CD1c-positive myeloid dendritic cell (primary cell): ENCODE results near the gene FAM120B.

ENCODE experiments used
- DNase-seq: peaks from one replicate; pipeline ENCODE4 v3.0.0-alpha.2; 2016; ENCODE audit errors: extremely low spot score

Gene FAM120B

DNA sequence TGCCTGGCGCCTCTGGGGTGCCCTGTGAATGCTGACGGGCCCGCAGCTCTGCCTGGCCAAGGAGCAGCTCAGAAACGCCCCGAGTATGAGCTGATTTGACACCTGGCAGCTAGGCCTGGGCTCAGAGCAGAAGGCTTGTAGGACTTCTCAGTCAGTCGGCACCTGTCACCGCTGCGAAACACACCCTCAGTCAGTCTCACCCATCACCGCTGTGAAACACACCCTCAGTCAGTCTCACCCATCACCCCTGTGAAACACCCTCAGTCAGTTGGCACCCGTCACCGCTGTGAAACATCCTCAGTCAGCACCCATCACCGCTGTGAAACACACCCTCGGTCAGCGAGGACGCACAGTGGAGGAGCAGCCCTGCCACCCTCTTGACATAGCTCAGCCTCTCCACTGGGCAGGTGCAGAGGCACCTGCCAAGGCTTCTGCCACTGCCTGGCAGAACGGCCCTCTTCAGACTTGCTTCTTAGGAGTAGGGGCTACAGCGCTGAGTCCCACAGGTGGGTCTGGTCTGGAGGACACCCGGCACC lies 137.6 kb downstream of the FAM120B start:
- no peak for DNase-seq

DNA sequence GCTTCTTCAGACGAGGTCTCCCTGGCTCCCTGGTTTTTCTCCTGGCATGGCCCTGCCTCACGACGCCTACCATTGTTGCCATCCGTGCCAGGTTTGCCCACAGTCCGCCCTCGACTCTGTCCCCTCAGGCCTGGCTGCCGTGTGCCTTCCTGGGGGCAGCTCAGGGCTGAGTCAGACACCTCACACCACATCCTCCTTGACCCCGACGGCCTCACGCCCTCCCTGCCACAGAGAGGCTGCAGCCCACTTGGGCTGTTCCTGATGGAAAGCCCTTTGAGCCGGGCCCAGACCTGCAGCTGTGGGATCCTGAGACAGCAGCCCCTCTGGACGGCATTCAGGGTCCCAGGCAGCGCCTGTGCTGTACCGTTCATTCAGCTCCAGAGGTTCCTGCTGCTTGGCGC lies 138.3 kb downstream of the FAM120B start:
- no peak for DNase-seq

DNA sequence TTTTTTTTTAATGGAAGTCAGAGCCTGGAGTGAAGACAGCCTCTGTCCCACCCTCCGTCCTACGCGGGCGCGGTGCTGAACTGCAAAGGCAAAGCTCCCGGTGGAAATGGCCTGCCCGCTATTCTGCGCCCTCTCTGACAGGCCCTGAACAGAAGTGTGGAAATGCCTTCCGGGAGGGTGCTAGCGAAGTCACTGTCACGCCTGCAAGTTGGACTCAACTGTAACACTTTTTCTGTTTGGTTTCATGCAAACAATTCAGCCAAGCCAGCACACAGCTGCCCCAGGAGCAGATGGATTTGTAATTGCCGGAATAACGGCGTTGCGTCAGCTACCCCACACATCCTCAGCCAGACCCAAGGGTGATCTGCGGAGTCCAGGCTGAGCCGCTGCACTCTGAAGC lies 138.9 kb downstream of the FAM120B start:
- no peak for DNase-seq

DNA sequence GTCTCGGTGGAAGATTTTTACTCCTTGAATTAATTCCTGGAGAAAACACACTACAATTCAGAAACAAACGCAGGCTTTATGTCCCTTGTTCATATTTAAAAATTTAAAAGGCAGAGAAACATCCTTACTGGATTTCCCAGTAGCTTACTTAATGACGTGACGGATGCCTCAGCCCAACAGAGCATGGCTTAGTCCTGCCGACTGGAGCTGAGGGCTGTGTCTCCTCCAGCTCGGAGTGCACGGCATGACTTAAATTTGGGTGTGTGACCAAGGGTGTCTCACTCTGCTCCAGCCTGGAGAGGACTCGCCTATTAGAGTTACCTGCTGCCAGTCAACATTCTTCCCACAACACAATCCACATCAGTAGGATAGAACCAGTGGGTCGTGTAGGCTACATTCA lies 139.4 kb downstream of the FAM120B start:
- no peak for DNase-seq

DNA sequence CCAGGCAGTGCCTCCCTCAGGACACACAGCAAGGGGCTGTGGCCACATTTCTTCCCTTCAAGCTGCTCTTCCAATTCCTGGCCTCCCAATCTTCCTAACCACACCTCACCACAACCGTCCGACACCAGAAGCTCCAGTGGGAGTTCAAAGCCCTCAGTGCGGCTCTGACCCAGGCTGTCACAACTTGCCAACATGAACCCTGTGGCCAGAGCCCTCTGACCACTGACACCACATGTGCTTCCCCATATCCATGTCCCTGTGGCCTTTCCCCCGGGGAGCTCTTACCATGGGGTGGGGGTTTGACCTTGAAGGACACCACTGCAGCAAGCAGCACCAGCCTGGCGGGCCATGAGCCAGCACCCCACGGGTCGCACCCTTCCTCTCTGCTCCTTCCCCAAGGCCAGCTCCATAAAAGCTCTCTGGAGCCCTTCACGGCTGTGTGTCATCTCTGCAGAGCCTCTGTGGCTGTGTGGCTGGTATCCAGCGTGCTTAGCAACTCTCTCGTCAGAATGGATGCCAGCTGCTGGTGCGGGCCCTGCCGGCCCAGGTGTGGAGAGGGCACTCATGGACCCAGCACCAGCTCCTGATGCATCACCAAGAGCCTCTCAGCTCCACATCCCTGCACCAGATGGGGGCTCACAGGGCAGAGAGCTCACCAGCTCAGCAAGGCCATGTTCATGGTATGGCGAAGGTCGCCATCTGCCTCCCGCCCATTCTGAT lies 140.4 kb downstream of the FAM120B start:
- DNase-seq = no peak

DNA sequence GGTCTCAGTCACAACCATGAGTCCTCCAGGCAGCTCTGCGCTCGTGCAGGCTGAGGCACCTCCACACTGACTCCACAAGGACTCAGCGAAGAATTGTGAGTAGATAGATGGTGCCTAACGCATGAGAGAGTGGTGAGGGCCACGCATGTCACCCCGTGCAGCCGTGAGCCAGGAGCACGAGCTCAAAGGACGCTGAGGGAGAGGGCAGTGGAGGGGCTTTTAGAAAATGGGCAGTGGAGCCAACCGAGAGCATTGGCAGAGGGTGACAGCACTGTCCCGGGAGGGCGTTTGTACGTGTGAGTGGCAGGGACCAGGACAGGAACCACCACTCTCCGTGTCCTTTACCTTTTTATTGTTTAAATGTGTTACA lies 141.0 kb downstream of the FAM120B start:
- no peak for DNase-seq

DNA sequence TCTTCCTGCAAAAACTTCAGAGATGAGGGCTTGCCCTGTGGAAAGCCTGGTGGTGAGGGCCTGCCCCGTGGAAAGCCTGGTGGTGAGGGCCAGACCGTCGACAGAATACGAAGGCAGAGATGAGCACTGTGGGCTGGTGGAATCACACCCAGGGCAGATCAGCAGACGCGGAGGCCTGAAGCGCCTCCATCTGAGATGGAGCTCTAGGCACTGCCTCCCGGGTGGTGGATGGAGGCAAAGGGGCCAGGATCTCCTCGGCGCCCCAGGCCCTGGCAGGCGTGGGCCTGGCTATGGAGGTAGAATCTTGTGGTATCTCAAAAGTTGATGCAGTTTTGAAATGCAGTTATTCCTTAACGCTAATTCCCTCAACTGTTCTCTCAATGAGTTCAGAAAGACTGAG lies 141.8 kb downstream of the FAM120B start:
- no peak for DNase-seq

DNA sequence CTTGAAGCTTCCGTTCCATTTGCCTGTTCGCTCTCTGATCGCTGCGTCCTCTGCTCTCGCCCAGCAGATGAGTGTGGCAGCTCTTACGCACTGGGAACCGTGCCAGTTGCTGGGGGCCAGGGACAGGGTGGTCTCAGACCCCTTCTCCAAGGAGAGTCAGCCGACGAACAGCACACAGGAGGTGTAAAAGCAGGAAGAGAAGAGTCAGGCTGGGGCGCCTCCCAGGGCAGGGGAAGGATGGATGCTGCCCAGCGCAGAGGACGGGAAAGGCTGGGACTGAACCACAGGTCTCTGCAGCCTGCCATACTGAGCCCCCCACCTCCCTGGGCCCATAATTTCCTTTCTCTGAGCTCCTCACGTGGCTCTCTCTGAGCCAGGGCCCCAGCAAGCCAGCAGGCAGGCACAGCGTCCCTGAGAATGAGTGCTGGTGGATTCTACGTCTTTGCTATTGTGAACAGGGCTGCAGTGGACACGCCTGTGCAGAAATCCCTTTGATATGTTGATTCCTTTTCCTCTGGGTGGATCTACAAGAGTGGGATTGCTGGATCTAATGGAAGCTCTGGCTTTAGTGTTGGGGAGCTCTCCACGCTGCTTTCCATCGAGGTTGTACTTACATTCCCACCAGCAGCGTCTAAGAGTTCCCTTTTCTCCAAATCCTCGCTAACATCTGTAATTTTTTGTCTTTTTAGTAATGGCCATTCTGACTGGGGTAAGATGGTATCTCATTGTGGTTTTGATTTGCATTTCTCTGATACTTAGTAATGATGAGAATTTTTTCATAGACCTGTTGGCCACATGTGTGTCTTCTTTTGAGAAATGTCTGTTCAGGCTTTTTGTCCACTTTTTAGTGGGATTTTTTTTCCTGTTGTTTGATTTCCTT lies 142.4 kb downstream of the FAM120B start:
- no peak for DNase-seq

DNA sequence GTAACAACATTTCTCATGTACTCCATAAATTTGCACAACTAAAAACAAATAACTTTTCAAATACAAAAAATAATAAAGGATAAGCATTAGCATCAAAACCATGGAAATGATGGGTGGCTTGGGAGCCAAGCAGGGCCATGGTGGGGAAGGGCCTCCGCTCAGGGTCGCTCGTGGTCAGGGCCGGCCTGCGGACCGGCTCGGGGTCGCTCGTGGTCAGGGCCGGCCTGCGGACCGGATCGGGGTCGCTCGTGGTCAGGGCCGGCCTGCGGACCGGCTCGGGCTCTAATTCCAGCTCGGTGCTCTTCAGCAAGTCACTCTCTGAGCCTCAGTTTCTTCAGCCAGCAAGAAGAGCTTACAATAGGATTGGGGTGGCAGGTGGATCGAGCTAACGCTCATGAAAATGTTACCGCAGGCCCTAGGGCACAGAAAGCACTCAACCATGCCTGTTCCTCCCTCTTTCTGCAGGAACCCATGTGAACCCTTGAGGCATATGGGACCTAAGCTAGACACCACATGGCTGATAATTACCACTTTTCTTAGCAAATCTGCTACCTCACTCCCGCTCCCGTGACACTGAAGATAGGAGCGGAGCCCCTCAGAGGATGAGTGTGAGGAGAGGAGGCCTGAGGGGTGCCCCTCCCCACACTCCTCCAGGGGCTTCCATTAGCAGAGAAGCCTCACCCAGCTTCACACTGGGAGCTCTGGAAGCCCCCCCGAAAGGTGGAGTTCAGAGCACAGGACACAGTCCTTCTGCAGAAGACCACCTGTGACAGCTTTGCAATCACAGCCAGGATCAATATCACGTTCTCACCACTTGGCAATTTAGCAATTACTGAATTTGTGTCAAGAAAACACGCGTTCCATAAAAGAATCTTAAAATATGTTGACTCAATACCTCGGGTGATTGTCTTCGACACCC lies 143.5 kb downstream of the FAM120B start:
- no peak for DNase-seq

DNA sequence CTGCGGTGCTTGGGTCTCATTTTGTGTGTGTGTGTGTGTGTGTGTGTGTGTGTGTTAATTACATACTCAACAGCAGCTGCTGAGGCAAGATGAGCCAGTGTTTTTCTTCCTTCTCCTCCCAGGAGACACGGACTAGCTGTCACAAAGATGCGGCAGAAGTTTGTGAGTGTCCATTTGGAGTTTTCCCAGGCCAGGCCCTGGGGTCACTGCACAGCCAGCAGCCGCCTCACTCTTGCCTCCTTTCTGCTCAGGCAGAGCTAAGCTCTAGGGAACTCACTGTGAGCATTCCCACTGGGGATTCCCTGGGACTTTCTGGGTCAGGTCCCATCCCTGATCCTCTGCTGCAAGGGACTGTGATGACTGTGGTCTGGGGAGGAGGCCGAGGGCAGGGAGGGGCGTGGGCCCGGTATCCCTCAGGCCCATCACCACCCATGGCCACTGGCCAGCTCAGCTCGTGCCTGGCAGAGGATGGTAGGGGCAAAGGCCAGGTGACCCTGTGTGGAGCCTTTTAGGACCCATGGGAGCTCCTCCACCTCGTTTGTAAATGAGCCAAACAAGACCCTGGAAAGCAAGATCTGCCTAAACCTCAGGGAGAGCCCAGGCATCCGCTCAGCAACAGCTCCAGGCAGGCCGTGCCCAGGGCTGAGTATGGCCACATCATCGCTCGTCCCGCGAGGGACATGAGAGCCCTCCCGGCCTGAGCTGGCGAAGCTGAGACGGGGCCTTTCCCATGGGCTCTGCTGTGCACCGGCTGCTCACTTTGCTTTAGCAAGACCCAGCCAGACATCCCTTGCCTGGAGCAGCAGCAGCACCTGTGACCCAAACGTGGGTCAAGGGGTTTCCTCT lies 144.6 kb downstream of the FAM120B start:
- DNase-seq = no peak

DNA sequence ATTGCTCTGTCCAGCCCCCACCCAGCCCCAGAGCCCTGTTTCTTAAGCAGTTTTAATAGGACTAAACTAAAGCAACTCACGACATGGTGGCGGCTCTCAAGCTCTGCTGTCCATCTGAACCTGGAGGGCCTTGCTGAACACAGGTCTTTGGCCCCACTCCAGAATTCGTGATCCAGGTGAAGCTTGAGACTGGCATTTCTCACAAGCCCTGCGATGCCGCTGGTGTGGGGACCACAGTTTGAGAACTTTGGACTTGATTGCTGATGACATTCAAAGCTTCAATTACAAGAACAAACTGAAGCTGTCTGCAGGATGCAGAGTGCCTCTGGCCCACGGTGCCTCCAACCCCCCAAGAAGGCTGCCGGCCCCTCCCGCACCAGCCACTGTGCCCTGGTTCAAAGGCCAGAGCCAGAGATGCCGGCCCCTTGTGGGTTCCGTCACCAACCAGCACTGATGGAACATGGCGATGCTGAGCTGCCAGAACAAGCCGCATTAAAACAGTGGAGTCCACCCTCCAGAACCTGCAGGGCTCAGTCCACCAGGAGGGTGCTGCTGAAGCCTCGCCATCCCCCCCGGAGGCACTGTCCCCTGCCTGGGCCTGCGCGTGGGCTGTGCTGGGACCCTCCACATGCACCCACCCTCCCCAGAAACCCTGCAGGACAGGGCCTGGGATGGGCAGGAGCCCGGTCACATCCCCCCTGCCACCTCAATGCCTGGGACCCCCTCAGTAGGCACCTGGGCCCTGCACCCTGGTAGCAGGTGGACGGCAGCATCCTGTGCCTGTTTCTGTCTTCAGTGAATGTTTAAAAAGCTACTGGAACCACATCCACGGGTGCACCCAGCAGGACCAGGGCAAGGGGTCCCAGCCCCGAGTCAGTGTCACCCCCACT lies 145.4 kb downstream of the FAM120B start:
- no peak for DNase-seq

DNA sequence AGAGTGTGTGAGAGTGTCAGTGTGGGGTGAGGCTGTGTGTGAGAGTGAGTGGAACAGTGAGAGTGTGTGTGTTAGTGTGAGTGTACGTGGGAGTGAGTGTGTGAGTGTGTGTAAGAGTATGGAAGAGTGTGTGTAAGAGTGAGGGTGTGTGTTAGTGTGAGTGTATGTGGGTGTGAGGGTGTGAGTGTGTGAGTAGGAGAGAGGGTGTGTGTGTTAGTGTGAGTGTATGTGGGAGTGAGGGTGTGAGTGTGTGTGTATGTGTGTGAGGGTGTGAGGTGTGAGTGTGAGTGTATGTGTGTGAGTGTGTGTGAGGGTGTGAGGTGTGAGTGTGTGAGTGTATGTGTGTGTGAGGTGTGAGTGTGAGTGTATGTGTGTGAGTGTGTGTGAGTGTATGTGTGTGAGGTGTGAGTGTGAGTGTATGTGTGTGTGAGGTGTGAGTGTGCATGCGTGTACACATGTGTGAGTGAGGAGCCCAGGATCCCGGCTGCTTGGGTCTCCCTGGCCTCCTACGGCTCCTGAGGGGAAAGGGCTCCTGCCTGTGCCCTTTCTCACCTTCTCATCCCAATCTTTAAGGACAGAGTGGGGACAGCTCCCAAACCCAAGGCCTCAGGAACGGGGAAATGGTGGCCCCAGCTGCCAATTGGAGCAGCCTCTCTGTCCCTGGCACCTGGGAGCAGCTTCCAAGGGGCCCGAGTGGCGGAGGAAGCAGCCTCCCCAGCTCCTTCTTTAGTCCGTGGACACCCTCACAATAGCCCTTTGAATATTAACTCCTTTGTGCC lies 146.4 kb downstream of the FAM120B start:
- DNase-seq = no peak

DNA sequence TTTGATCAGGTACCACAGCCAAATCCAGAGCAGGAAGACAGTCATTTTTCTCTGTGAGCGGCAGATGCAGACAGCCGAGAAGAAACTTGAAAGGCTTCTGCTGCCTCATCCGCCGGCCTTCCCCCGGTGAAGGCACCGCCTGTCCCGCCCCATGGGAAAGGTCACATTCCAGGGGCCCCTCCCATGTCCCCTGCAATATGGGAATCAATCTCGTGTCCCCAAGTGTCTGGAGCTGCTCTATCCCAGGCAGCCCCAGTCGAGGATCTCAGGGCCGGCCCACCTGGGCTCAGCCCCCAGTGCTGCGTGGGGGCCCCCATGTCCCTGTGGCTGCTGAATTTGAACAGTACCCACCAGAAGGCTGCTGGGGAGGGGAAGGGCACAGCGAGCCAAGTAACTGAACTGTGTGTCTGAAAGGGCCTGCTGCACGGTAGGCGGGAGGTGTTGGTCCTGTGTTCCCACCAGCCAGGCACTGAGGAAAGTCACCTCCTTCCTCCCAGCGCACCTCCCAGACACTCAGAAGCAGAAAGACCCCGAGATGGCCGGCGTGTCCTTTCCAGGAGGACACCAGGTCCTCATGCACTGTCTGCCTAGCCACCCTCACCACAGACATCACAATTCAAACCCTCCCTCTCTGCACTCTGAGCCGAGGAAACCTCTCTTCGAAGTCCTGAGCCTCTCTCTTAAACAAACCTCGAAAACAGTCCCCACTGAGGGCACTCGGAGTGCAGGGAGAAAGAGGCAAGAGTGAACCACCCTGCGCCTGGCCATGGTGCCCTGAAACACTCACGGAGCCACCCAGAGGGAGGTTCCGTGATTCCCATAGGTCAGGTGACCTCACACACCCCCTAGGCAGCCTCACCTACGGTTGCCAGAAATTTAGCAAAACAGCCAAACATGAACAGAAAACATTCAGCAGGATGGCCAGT lies 147.3 kb downstream of the FAM120B start:
- no peak for DNase-seq

DNA sequence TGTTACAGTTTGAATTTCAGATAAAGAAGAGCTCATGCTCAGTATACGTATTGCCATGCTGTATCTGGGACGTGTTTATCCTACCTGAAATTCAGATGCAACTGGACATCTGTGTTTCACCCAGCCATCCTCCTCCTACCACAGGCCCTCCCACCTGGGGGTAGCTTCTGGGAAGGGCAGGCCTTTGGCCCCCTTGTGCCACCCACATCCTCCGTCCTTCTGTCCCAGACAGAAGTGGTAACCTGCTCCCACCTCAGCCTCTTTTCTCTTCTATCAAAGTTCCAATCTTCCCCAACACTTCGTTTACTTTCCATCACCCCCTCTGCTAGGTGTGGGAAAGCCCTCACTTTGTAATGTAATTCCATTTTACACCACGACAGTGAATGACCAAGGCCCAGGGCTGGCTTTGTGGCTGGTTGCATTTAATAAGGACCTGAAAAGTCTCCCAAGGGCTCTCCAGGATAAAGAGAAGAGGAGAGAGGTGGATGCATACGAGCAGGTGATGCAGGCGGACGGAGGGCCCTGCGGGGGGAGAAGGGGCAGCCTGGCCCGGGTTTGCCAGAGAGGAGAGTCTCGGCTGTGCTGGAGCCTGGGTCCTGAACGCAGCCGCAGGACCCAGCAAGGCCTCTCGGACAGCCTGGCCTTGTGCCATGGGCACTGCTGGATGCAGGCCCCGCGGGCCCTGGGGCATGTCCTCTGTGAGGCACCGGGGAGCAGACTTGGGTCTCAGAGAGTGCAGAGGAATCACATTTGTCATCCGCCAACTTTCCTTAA lies 148.1 kb downstream of the FAM120B start:
- DNase-seq = no peak

DNA sequence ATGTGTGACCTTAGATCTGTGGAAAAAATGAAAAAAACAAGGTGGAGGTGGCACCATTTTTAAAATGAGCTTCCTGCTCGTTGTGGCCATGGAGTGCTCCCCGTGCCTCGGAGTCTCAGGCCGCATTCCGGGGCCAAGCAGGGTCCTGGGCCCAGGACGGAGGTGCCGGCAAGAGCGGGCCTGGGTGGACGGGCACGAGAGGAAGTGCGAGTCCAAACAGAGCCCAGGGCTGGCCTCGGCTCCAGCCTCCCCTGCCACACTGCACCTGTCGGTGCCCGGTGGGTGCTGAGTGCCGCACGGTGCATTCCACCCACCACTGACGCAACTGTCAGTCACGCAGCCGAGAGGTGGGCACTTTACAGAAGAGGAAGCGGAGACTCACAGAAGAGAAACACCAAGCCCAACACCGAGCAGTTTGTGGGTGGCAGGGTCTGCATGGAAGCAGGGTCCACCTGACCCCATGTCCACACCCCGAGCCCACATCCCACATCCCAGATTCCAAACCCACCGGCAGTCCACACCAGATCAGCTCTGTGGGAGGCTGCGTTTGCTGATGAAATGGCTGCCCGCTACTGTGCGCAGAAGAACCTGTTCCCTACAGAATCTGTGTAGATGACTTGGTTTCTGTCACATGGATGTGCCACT lies 148.9 kb downstream of the FAM120B start:
- no peak for DNase-seq

DNA sequence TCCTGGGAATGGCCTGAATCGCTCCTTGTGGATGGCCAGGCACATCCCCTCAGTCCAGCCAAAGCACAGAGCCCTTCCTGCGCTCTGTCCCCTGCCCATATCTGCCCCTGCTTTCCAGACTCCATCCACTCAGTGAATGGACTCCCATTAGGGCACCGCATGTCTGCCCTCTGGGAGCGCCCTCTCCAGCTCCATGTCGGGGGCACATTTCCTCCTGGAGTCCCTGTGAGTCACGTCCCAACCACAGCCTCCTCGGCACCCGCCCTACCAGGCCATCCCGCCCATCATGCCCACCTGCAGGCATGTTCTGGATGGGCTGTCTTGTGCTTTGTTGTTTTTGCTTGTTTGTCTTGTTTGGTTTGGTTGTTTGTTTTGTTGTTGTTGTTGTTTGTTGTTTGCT lies 149.8 kb downstream of the FAM120B start:
- DNase-seq = no peak
